Endothelial cell of umbilical vein (primary cell): ENCODE results near the gene CCS. TPM values are rescaled to one million over a fixed set of nuclear protein-coding genes. Genes with fewer than 3 reads are reported as not detected.

Experiments
- BruUV-seq: library from RNA; stranded (reverse); fragments of 400-500 nt; replicated peaks from 2 replicates; lab custom pipeline; 2021; lab: Mats Ljungman, UMichigan
- CTCF ChIA-PET: fragments of 300-600, 350-600 bp; sonication (Branson Sonifier 250); formaldehyde crosslinking; loops from one replicate; lab custom pipeline; 2021; ENCODE audit warnings: antibody characterized with exemption, inconsistent platforms; lab: Charles Lee
- POLR2A ChIA-PET: fragments of 300-600, 350-600 bp; sonication (Branson Sonifier 250); formaldehyde crosslinking; loops from one replicate; lab custom pipeline; 2021; ENCODE audit warnings: antibody characterized with exemption, inconsistent platforms; lab: Charles Lee
- DNase-seq: peaks from one replicate; pipeline ENCODE4 v3.0.0-alpha.2; 2011; ENCODE audit warnings: low read depth, low spot score
- FAIRE-seq: peaks from 2 replicates; lab custom pipeline; 2011; peaks lifted over from hg19 to GRCh38; lab: Jason Lieb, UNC
- H2AFZ ChIP-seq: 2 replicates; pipeline ENCODE4 v1.6.0; 2012; ENCODE audit warnings: low read depth, low read length, control low read depth, inconsistent platforms
- H3K27ac ChIP-seq: 2 replicates; pipeline ENCODE4 v1.5.1; 2011; ENCODE audit warnings: low read depth, mild to moderate bottlenecking, control low read depth, low read length, moderate library complexity; ENCODE audit not compliant: insufficient read depth
- H3K27me3 ChIP-seq, 2 experiments: 2 replicates each; pipeline versions ENCODE4 v1.6.0 to v1.6.1; 2011; ENCODE audit warnings: low read length in 2 of 2, mixed read lengths in 1 of 2; ENCODE audit not compliant: control insufficient read depth in 2 of 2, insufficient read depth in 2 of 2
- H3K36me3 ChIP-seq, 2 experiments: 2 replicates in 1 of 2; 3 replicates in 1 of 2; pipeline ENCODE4 v1.5.1; 2011; ENCODE audit warnings: low read length in 2 of 2, mild to moderate bottlenecking in 1 of 2, moderate library complexity in 1 of 2; ENCODE audit not compliant: control insufficient read depth in 2 of 2, insufficient read depth in 2 of 2; ENCODE audit errors: extremely low read depth in 1 of 2
- H3K4me1 ChIP-seq: 3 replicates; pipeline ENCODE4 v1.5.1; 2011; ENCODE audit warnings: mild to moderate bottlenecking, low read length; ENCODE audit not compliant: control insufficient read depth, insufficient read depth; ENCODE audit errors: extremely low read depth
- H3K4me2 ChIP-seq: 2 replicates; pipeline ENCODE4 v1.6.1; 2011; ENCODE audit warnings: low read length, control low read depth, mixed read lengths; ENCODE audit not compliant: insufficient read depth
- H3K4me3 ChIP-seq, 3 experiments: fragments of 200-600 bp in 1 of 3; sonication (generic), shearing (Covaris generic) in 1 of 3; replicated peaks in 1 of 3; 2 replicates each; pipeline ENCODE4 v1.5.1; 2011 to 2016; ENCODE audit warnings: control low read depth in 3 of 3, low read length in 3 of 3, mild to moderate bottlenecking in 2 of 3, inconsistent platforms in 1 of 3, low read depth in 1 of 3, moderate library complexity in 1 of 3; ENCODE audit not compliant: insufficient read depth in 1 of 3
- H3K79me2 ChIP-seq: 2 replicates; pipeline ENCODE4 v1.6.0; 2012; ENCODE audit warnings: low read length, inconsistent platforms; ENCODE audit not compliant: control insufficient read depth, insufficient read depth
- H3K9ac ChIP-seq: replicated peaks from 2 replicates; pipeline ENCODE3; 2011; ENCODE audit warnings: low read length, control low read depth; ENCODE audit not compliant: insufficient read depth; ENCODE audit errors: extremely low read depth
- H3K9me1 ChIP-seq: replicated peaks from 3 replicates; pipeline ENCODE4 v1.6.0; 2011; ENCODE audit warnings: mild to moderate bottlenecking, low read length; ENCODE audit not compliant: control insufficient read depth, insufficient read depth; ENCODE audit errors: extremely low read depth
- H3K9me3 ChIP-seq: replicated peaks from 2 replicates; pipeline ENCODE4 v1.5.1; 2012; ENCODE audit warnings: low read length, inconsistent platforms; ENCODE audit not compliant: control insufficient read depth, insufficient read depth
- H4K20me1 ChIP-seq: replicated peaks from 2 replicates; pipeline ENCODE3; 2011; ENCODE audit warnings: mild to moderate bottlenecking, low read length; ENCODE audit not compliant: control insufficient read depth, insufficient read depth; ENCODE audit errors: extremely low read depth
- CTCF ChIP-seq, 2 donors: IDR thresholded peaks; 1 replicate in 1 of 2; 2 replicates in 1 of 2; pipeline ENCODE4 v1.5.1; 2011; ENCODE audit warnings: low read length in 2 of 2, mild to moderate bottlenecking in 2 of 2, moderate library complexity in 2 of 2, control low read depth in 1 of 2, inconsistent platforms in 1 of 2, low read depth in 1 of 2; ENCODE audit not compliant: insufficient read depth in 1 of 2; ENCODE audit errors: extremely low read depth in 1 of 2
- EZH2 ChIP-seq: IDR thresholded peaks from 2 replicates; pipeline ENCODE4 v1.6.1; 2012; ENCODE audit warnings: borderline replicate concordance, low read depth, mild to moderate bottlenecking, moderate library complexity, low read length, inconsistent platforms; ENCODE audit not compliant: severe bottlenecking
- FOS ChIP-seq: IDR thresholded peaks from 2 replicates; pipeline ENCODE4 v1.6.1; 2011; ENCODE audit warnings: mild to moderate bottlenecking, low read length, moderate library complexity, borderline replicate concordance; ENCODE audit not compliant: insufficient read depth
- GATA2 ChIP-seq: IDR thresholded peaks from 2 replicates; pipeline ENCODE4 v1.7.0; 2011; ENCODE audit warnings: low read depth, mild to moderate bottlenecking, moderate library complexity, mixed read lengths, low read length; ENCODE audit not compliant: insufficient read length, insufficient read depth
- JUN ChIP-seq: IDR thresholded peaks from 2 replicates; pipeline ENCODE4 v1.6.1; 2011; ENCODE audit warnings: borderline replicate concordance, low read depth; ENCODE audit not compliant: insufficient read length, insufficient read depth
- MAX ChIP-seq: IDR thresholded peaks from 2 replicates; pipeline ENCODE4 v1.6.1; 2011; ENCODE audit not compliant: insufficient read depth, insufficient read length
- MYC ChIP-seq: IDR thresholded peaks from one replicate; pipeline ENCODE4 v1.6.1; 2011; ENCODE audit warnings: mild to moderate bottlenecking, low read depth, low read length
- POLR2A ChIP-seq: IDR thresholded peaks from 2 replicates; pipeline ENCODE4 v1.6.1; 2012; ENCODE audit warnings: low read depth, mild to moderate bottlenecking, control low read depth, low read length
- POLR2AphosphoS5 ChIP-seq: IDR thresholded peaks from 2 replicates; pipeline ENCODE4 v1.6.1; 2012; ENCODE audit warnings: low read depth, mild to moderate bottlenecking, control low read depth, low read length, moderate library complexity; ENCODE audit not compliant: insufficient read depth
- dilution Hi-C: fragments of 300-500 bp; cut with MboI; formaldehyde crosslinking; loops from one replicate; pipeline ENCODE4 v1.15.0; 2019; ENCODE audit warnings: low sequenced_read_pairs; ENCODE audit not compliant: extremely low pct_ligation_motif_present
- intact Hi-C: fragments of 100-400 bp; cut with micrococcal nuclease; formaldehyde crosslinking; loops from one replicate; pipeline ENCODE4 v1.10.0; 2022
- polyA plus RNA-seq, 4 experiments: library from polyadenylated mRNA; depleted of rRNA in 3 of 4; stranded (reverse) in 3 of 4; unstranded in 1 of 4; fragments of >200 nt; gene quantifications; 2 replicates each; pipeline versions ENCODE4 v1.2.1 to v1.2.3, GENCODE V29; 2011 to 2012; ENCODE audit warnings: missing spikeins in 1 of 4
- total RNA-seq: library from RNA; stranded (reverse); gene quantifications from 2 replicates; pipeline ENCODE4 v1.2.3, GENCODE V29; 2021

CCS gene
- total and polyA plus RNA-seq, 2 donors (not counting 3 experiments of a cell fraction or from before 2014, with no cell fraction given), result 38.7 to 39.0 TPM

GRCh38 chr11:66559866-66560676 is 32.9 kb upstream of the CCS start:
- Histone ChIP-seq H3K79me2 (no peaks in the 10 kb centered on the region), H3K27ac (no peak overlapping the region), H3K4me3 (no peak overlapping the region), H3K36me3 (no peaks in the 10 kb centered on the region), H3K27me3 (peaks cover 5 to 6% of the 10 kb centered on the region in 2 experiments), H3K4me2 (no peak overlapping the region), H3K9me3 (no peaks in the 10 kb centered on the region), H3K9me1 (no peaks in the 10 kb centered on the region), H4K20me1 (no peaks in the 10 kb centered on the region), H2AFZ (no peak overlapping the region), H3K4me1 (no peaks in the 10 kb centered on the region), H3K9ac (no peak overlapping the region)
- TF ChIP-seq GATA2, result no peak
- no peak for TF ChIP-seq FOS
- no peak for TF ChIP-seq MYC
- TF ChIP-seq JUN, result no peak
- TF ChIP-seq MAX, result no peak
- TF ChIP-seq POLR2A, result no peak
- no peak for TF ChIP-seq POLR2AphosphoS5
- no peak for TF ChIP-seq EZH2
- TF ChIP-seq CTCF (IDR thresholded peaks at IDR 0.05; ENCODE audit: extremely low read depth in 1 of 2, insufficient read depth in 1 of 2, low read depth in 1 of 2, low read length in 2 of 2), result no peak
- BruUV-seq, result no TSS peak
- intact Hi-C loops, result no loop called here
- CTCF ChIA-PET, result interaction anchor here (1.2 to 1.4 kb wide), 2 partner anchors 8 to 118 kb away, joined by 4 to 7 read pairs; partner anchors contain the start of gene CTSF
- no peak for FAIRE-seq
- no peak for DNase-seq
- POLR2A ChIA-PET, result interaction anchor here (0.7 kb wide), 1 partner anchor 14 kb away, joined by 4 read pairs; the partner anchor contains the start of gene ZDHHC24
- dilution Hi-C loops, result no loop called here
